GM13977 (cell line): ENCODE measurements around the gene PCDHGA11.
"Not testable (repeated sequence)": the region's sequence is repeated elsewhere in the genome, so short reads cannot be mapped to it uniquely, and the experiment has no call there.

Experiments used
- DNase-seq: peaks from one replicate; pipeline ENCODE4 v3.0.0; 2012; ENCODE audit warnings: low spot score
- CTCF ChIP-seq: IDR thresholded peaks from 2 replicates; pipeline ENCODE4 v1.5.1; 2012; ENCODE audit warnings: mild to moderate bottlenecking, control low read depth; ENCODE audit not compliant: insufficient read depth; ENCODE audit errors: extremely low read depth, missing control alignments
- in situ Hi-C: fragments of 300-500 bp; cut with MboI; formaldehyde crosslinking; loops from one replicate; pipeline ENCODE4 v1.12.0; 2022; ENCODE audit warnings: low sequenced_read_pairs, low pct_unique_long_range_greater_than_20kb, mixed read lengths, inconsistent platforms; ENCODE audit not compliant: unreplicated experiment

The PCDHGA11 gene

GRCh38 chr5:141403387-141403786 lies 17.5 kb upstream of the PCDHGA11 start:
- in situ Hi-C loops, result no loop called here
- DNase-seq, result no peak
- no peak for TF ChIP-seq CTCF

GRCh38 chr5:141407790-141408505 lies 12.9 kb upstream of the PCDHGA11 start, which contains the start of gene PCDHGB6:
TSS of gene PCDHGB6 (plus strand) at chr5:141408021. CDS start at chr5:141408203, 182 bp downstream.
- TF ChIP-seq CTCF, result peak; percentile 66
- in situ Hi-C loops, result not testable (repeated sequence)
- peak; percentile 68 for DNase-seq

GRCh38 chr5:141409598-141410306 lies 11.1 kb upstream of the PCDHGA11 start:
- TF ChIP-seq CTCF, result no peak
- no peak for DNase-seq
- in situ Hi-C loops, result no loop called here

- in situ Hi-C loops, result no loop called here
- DNase-seq, result no peak
- no peak for TF ChIP-seq CTCF
These were observed 9.3 kb upstream of the PCDHGA11 start for GRCh38 chr5:141411575-141411974.

GRCh38 chr5:141412854-141413539 lies 7.9 kb upstream of the PCDHGA11 start, which contains the start of gene PCDHGA10:
TSS of gene PCDHGA10 (plus strand) at chr5:141412987. CDS start at chr5:141413176, 189 bp downstream.
- peak; percentile 80 for TF ChIP-seq CTCF
- in situ Hi-C loops, result no loop called here
- DNase-seq, result peak; percentile 86

- TF ChIP-seq CTCF, result no peak
- in situ Hi-C loops, result no loop called here
- DNase-seq, result no peak
These were observed 7.2 kb upstream of the PCDHGA11 start for GRCh38 chr5:141413540-141414069.

GRCh38 chr5:141414548-141415274 lies 6.1 kb upstream of the PCDHGA11 start:
- DNase-seq, result not testable (repeated sequence)
- in situ Hi-C loops, result loop anchor here (5.0 kb wide), 1 partner anchor 148 kb away; no protein-coding TSS in a partner anchor

- in situ Hi-C loops, result loop anchor here (5.0 kb wide), 1 partner anchor 147 kb away; no protein-coding TSS in a partner anchor
- DNase-seq, result not testable (repeated sequence)
These were observed 5.6 kb upstream of the PCDHGA11 start for GRCh38 chr5:141415275-141415618.
